ENCODE measurements around the gene PANK4. TPM values are rescaled to one million over a fixed set of nuclear protein-coding genes. Genes with fewer than 3 reads are reported as not detected.
A peak's percentile ranks its signal among the peaks of the same experiment; 100 is the strongest.

PANK4 gene
- total and polyA plus RNA-seq, 2 experiments from 2014 or later: 18.5 to 21.3 TPM

DNA sequence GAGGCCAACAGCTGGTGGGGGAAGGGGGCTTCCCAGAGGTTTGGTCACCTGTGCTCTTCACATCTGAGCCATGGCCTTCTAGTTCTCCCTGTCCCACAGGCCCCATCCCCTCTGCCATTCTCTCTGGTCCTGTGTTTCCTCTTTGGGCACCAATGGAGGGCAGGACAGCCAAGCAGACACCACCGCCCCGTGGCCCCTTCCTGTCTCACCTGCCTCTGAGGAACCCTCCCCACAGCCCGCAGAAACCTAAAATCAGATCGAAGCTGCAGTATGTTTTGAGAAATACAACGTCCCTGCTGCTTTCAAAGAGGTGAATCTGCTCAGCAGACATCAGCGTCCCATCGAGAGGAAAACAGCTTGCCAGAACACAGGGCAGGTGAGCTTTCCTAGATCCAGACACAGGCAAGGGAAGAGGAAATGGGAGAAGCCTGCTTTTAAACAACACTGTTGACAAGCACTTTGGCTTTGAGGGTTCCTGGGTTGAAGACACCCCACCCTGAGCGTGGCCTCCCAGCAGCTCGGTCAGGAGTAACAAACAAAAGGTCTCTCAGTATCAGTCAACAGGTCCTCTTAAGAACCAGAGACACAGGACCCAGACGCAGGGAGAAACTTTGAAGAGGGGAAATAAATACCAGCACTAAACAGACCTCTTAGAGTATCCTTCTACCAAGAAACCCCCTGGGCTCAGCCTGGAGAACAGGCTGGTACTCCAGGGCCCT, 2.3 kb downstream of the PANK4 start:
- Histone ChIP-seq H3K27ac (no peak overlapping the region), H3K4me3 (no peak overlapping the region), H3K27me3 (peaks cover 11% of the 10 kb centered on the region), H3K9me3 (ENCODE audit: low read depth) (no peaks in the 10 kb centered on the region), H3K9me2 (replicated peaks; ENCODE audit: insufficient read depth) (no peaks in the 10 kb centered on the region), H4K20me1 (ENCODE audit: insufficient read depth, poor library complexity, severe bottlenecking) (peaks cover 51% of the 10 kb centered on the region), H3K36me3 (replicated peaks; ENCODE audit: insufficient read depth, low read depth) (no peaks in the 10 kb centered on the region), H2AFZ (no peak overlapping the region), H3K79me2 (peaks cover 47% of the 10 kb centered on the region), H3K4me2 (peak overlapping the region; percentile 99), H3K4me1 (ENCODE audit: insufficient read depth) (peaks cover 22% of the 10 kb centered on the region)
- TF ChIP-seq EZH2 (IDR thresholded peaks at IDR 0.05; ENCODE audit: borderline replicate concordance) (no peak), EZH2phosphoT487 (IDR thresholded peaks at IDR 0.05; ENCODE audit: low read depth, severe bottlenecking, unreplicated experiment) (no peak)
- TF ChIP-seq, protein P1, sequence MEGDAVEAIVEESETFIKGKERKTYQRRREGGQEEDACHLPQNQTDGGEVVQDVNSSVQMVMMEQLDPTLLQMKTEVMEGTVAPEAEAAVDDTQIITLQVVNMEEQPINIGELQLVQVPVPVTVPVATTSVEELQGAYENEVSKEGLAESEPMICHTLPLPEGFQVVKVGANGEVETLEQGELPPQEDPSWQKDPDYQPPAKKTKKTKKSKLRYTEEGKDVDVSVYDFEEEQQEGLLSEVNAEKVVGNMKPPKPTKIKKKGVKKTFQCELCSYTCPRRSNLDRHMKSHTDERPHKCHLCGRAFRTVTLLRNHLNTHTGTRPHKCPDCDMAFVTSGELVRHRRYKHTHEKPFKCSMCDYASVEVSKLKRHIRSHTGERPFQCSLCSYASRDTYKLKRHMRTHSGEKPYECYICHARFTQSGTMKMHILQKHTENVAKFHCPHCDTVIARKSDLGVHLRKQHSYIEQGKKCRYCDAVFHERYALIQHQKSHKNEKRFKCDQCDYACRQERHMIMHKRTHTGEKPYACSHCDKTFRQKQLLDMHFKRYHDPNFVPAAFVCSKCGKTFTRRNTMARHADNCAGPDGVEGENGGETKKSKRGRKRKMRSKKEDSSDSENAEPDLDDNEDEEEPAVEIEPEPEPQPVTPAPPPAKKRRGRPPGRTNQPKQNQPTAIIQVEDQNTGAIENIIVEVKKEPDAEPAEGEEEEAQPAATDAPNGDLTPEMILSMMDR (IDR thresholded peaks at IDR 0.05; ENCODE audit: poor library complexity): no peak
- no peak for DNase-seq (ENCODE audit: low spot score)
- WGBS (ENCODE audit: low lambda C conversion rate, missing lambda C conversion rate): 82% methylated on average over 10 of the region's 10 CpGs

- Histone ChIP-seq H3K4me1 (ENCODE audit: insufficient read depth) (peaks cover 19% of the 10 kb centered on the region), H3K4me3 (no peak overlapping the region), H4K20me1 (ENCODE audit: insufficient read depth, poor library complexity, severe bottlenecking) (peaks cover 51% of the 10 kb centered on the region), H2AFZ (no peak overlapping the region), H3K79me2 (peaks cover 47% of the 10 kb centered on the region), H3K4me2 (peak overlapping the region; percentile 37), H3K36me3 (replicated peaks; ENCODE audit: insufficient read depth, low read depth) (no peaks in the 10 kb centered on the region), H3K9me3 (ENCODE audit: low read depth) (no peaks in the 10 kb centered on the region), H3K27me3 (peaks cover 4% of the 10 kb centered on the region), H3K9me2 (replicated peaks; ENCODE audit: insufficient read depth) (no peaks in the 10 kb centered on the region), H3K27ac (no peak overlapping the region)
- 81% methylated on average over 30 of the region's 32 CpGs for WGBS (ENCODE audit: low lambda C conversion rate, missing lambda C conversion rate)
- TF ChIP-seq EZH2 (IDR thresholded peaks at IDR 0.05; ENCODE audit: borderline replicate concordance): no peak
- TF ChIP-seq, protein P1 (IDR thresholded peaks at IDR 0.05; ENCODE audit: poor library complexity): no peak
- TF ChIP-seq EZH2phosphoT487 (IDR thresholded peaks at IDR 0.05; ENCODE audit: low read depth, severe bottlenecking, unreplicated experiment): no peak
- DNase-seq (ENCODE audit: low spot score): no peak
Observed at GRCh38 chr1:2523191-2523890, 3.1 kb downstream of the PANK4 start.

- H3K36me3 ChIP-seq (replicated peaks; ENCODE audit: insufficient read depth, low read depth): no peaks in the 10 kb centered on the region
- H3K4me2 ChIP-seq: no peak overlapping the region
- H3K27ac ChIP-seq: no peak overlapping the region
- DNase-seq (ENCODE audit: low spot score): no peak
- peaks cover 47% of the 10 kb centered on the region for H3K79me2 ChIP-seq
- H2AFZ ChIP-seq: no peak overlapping the region
- no peaks in the 10 kb centered on the region for H3K27me3 ChIP-seq
- 92% methylated on average over 7 of the region's 7 CpGs for WGBS (ENCODE audit: low lambda C conversion rate, missing lambda C conversion rate)
- TF ChIP-seq, protein P1 (IDR thresholded peaks at IDR 0.05; ENCODE audit: poor library complexity): no peak
- no peak for TF ChIP-seq EZH2 (IDR thresholded peaks at IDR 0.05; ENCODE audit: borderline replicate concordance)
- TF ChIP-seq EZH2phosphoT487 (IDR thresholded peaks at IDR 0.05; ENCODE audit: low read depth, severe bottlenecking, unreplicated experiment): no peak
- peaks cover 19% of the 10 kb centered on the region for H3K4me1 ChIP-seq (ENCODE audit: insufficient read depth)
- peaks cover 51% of the 10 kb centered on the region for H4K20me1 ChIP-seq (ENCODE audit: insufficient read depth, poor library complexity, severe bottlenecking)
- H3K4me3 ChIP-seq: no peak overlapping the region
- no peaks in the 10 kb centered on the region for H3K9me3 ChIP-seq (ENCODE audit: low read depth)
- no peaks in the 10 kb centered on the region for H3K9me2 ChIP-seq (replicated peaks; ENCODE audit: insufficient read depth)
Observed at GRCh38 chr1:2522230-2522629, 4.2 kb downstream of the PANK4 start.
